Thyroid gland (tissue), 4 donors: ENCODE data around the gene SRSF1. TPM values are rescaled to one million over a fixed set of nuclear protein-coding genes. Genes with fewer than 3 reads are reported as not detected.

Experiments used
- DNase-seq, 2 donors: peaks; one replicate each; pipeline ENCODE4 v3.0.0-alpha.2; 2019
- H3K27ac ChIP-seq, 3 donors: fragments of 200-600 bp; sonication (generic); 1 replicate in 2 of 3; 2 replicates in 1 of 3; pipeline ENCODE4 v1.5.1; 2016 to 2019; ENCODE audit warnings: mild to moderate bottlenecking in 1 of 3, moderate library complexity in 1 of 3
- H3K27me3 ChIP-seq: fragments of 200-600 bp; sonication (generic); one replicate; pipeline ENCODE4 v1.5.1; 2019
- H3K36me3 ChIP-seq, 2 donors: fragments of 200-600 bp; sonication (generic); one replicate each; pipeline ENCODE4 v1.5.1; 2016 to 2019
- H3K4me1 ChIP-seq, 2 donors: fragments of 200-600 bp; sonication (generic); one replicate each; pipeline ENCODE4 v1.5.1; 2017 to 2019
- H3K4me3 ChIP-seq, 3 donors: fragments of 200-600 bp; sonication (generic); replicated peaks in 1 of 3; 1 replicate in 2 of 3; 2 replicates in 1 of 3; pipeline ENCODE4 v1.5.1; 2016; ENCODE audit warnings: mild to moderate bottlenecking in 1 of 3
- H3K9me3 ChIP-seq: fragments of 200-600 bp; sonication (generic); one replicate; pipeline ENCODE4 v1.5.1; 2017
- POLR2A ChIP-seq, 2 donors: fragments of 450-650 bp; IDR thresholded peaks; one replicate each; pipeline ENCODE4 v1.6.1; 2017; ENCODE audit warnings: antibody characterized with exemption in 2 of 2, mild to moderate bottlenecking in 2 of 2, moderate library complexity in 1 of 2
- WGBS, 2 donors: methylation state at CpG; one replicate each; pipeline ENCODE4 v1.1.5; 2017; 5-methylcytosine and 5-hydroxymethylcytosine counted together
- intact Hi-C: fragments of 100-400 bp; cut with DNase I; formaldehyde crosslinking; loops from one replicate; pipeline ENCODE4 v1.15.1; 2023
- total RNA-seq, 4 donors: library from RNA; depleted of rRNA; stranded (reverse); fragments of >200 nt; gene quantifications; one replicate each; pipeline ENCODE4 v1.2.3, GENCODE V29; 2016
- TF ChIP-seq, protein P1 (sequence below), 6 experiments: fragments of 200-600 bp in 3 of 6; fragments of 450-650 bp in 3 of 6; sonication (generic) in 3 of 6; IDR thresholded peaks; one replicate each; pipeline ENCODE4 v1.5.1; 2016 to 2019; ENCODE audit warnings: antibody characterized with exemption in 6 of 6, mild to moderate bottlenecking in 2 of 6, inconsistent platforms in 1 of 6, moderate library complexity in 1 of 6

SRSF1 gene
- total RNA-seq, 4 donors from 2014 or later, result 181 to 266 (median 214) TPM

GRCh38 chr17:58043221-58044181 lies 36.5 kb upstream of the SRSF1 start:
- no peaks in the 10 kb centered on the region for H3K27me3 ChIP-seq
- WGBS, 2 donors, result 91 to 93% methylated on average over 5 of the region's 5 CpGs
- H3K36me3 ChIP-seq, result no peaks in the 10 kb centered on the region
- TF ChIP-seq, protein P1, sequence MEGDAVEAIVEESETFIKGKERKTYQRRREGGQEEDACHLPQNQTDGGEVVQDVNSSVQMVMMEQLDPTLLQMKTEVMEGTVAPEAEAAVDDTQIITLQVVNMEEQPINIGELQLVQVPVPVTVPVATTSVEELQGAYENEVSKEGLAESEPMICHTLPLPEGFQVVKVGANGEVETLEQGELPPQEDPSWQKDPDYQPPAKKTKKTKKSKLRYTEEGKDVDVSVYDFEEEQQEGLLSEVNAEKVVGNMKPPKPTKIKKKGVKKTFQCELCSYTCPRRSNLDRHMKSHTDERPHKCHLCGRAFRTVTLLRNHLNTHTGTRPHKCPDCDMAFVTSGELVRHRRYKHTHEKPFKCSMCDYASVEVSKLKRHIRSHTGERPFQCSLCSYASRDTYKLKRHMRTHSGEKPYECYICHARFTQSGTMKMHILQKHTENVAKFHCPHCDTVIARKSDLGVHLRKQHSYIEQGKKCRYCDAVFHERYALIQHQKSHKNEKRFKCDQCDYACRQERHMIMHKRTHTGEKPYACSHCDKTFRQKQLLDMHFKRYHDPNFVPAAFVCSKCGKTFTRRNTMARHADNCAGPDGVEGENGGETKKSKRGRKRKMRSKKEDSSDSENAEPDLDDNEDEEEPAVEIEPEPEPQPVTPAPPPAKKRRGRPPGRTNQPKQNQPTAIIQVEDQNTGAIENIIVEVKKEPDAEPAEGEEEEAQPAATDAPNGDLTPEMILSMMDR (IDR thresholded peaks at IDR 0.05), result no peak
- no peak for TF ChIP-seq POLR2A (IDR thresholded peaks at IDR 0.05)
- no peak overlapping the region for H3K4me3 ChIP-seq
- no peaks in the 10 kb centered on the region for H3K9me3 ChIP-seq
- intact Hi-C loops, result no loop called here
- H3K4me1 ChIP-seq, result no peaks in the 10 kb centered on the region
- no peak for DNase-seq
- no peak overlapping the region for H3K27ac ChIP-seq

- no peaks in the 10 kb centered on the region for H3K36me3 ChIP-seq
- WGBS, 2 donors, result 40 to 48% methylated on average over 5 of the region's 5 CpGs
- H3K9me3 ChIP-seq, result no peaks in the 10 kb centered on the region
- TF ChIP-seq POLR2A (IDR thresholded peaks at IDR 0.05), result no peak
- TF ChIP-seq, protein P1 (IDR thresholded peaks at IDR 0.05), result no peak
- DNase-seq, result no peak
- no peak overlapping the region for H3K27ac ChIP-seq
- H3K4me3 ChIP-seq, result no peak overlapping the region
- intact Hi-C loops, result no loop called here
- H3K4me1 ChIP-seq, result no peaks in the 10 kb centered on the region
- H3K27me3 ChIP-seq, result no peaks in the 10 kb centered on the region
These were observed 34.1 kb upstream of the SRSF1 start for GRCh38 chr17:58041161-58041560.

DNA sequence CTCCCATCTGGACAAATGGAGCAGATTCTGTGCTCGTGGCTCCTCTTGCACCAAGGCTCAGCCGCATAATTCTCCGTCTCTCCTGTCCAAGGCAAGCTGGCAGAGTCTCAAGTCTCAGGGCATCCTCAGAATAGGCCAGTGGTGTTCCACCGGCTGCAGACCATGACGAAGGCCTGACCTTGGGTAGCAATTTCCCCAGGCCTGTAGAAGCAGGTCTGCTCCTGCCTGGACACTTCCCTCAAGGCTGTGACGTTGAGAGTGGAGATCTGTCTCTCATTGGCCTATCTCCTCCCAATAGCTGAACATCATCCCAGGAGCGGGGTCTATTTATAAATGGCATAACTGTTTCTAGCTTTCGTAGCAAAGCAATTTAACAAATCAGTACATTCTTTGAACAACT lies 33.3 kb upstream of the SRSF1 start:
- Histone ChIP-seq H3K27me3 (no peaks in the 10 kb centered on the region), H3K36me3 (no peaks in the 10 kb centered on the region), H3K27ac (no peak overlapping the region), H3K4me3 (no peak overlapping the region), H3K4me1 (no peaks in the 10 kb centered on the region), H3K9me3 (no peaks in the 10 kb centered on the region)
- no peak for TF ChIP-seq POLR2A (IDR thresholded peaks at IDR 0.05)
- TF ChIP-seq, protein P1 (IDR thresholded peaks at IDR 0.05), result no peak
- DNase-seq, result no peak
- 80% methylated on average over 8 of the region's 8 CpGs for WGBS, 2 donors
- intact Hi-C loops, result no loop called here

DNA sequence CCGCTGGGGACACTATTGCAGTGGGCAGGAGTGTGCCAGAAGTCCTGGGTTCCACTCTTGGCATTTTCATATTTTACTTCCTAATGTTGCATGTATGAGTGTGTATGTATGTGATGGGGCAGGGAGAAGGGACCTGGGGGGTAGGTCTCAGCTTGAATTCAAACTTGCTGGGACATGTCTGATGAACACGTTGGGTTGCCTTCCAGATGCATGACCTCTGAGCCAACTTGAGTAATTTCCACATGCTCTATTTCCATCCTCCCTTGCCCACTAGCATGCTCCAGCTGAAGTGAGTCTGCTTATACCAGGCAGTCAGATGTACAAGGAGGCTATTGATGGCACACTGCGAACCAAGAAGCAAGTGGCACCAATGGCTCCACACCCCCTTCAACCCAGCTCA lies 32.9 kb upstream of the SRSF1 start:
- Histone ChIP-seq H3K27ac (no peak overlapping the region), H3K27me3 (no peaks in the 10 kb centered on the region), H3K36me3 (no peaks in the 10 kb centered on the region), H3K9me3 (no peaks in the 10 kb centered on the region), H3K4me1 (no peaks in the 10 kb centered on the region), H3K4me3 (no peak overlapping the region)
- TF ChIP-seq, protein P1 (IDR thresholded peaks at IDR 0.05), result no peak
- no peak for TF ChIP-seq POLR2A (IDR thresholded peaks at IDR 0.05)
- WGBS, 2 donors, result 90 to 95% methylated on average over 3 of the region's 3 CpGs
- no peak for DNase-seq
- intact Hi-C loops, result no loop called here

GRCh38 chr17:58032691-58033415 lies 25.8 kb upstream of the SRSF1 start:
- Histone ChIP-seq H3K36me3 (no peaks in the 10 kb centered on the region), H3K27me3 (no peaks in the 10 kb centered on the region), H3K9me3 (no peaks in the 10 kb centered on the region), H3K4me1 (no peaks in the 10 kb centered on the region), H3K4me3 (no peak overlapping the region), H3K27ac (no peak overlapping the region)
- WGBS, 2 donors, result 60 to 61% methylated on average over 6 of the region's 6 CpGs
- intact Hi-C loops, result no loop called here
- DNase-seq, result no peak
- TF ChIP-seq, protein P1 (IDR thresholded peaks at IDR 0.05), result no peak
- no peak for TF ChIP-seq POLR2A (IDR thresholded peaks at IDR 0.05)
